GM12874 (cell line): Measurements from ENCODE around the gene TAF4.

Source experiments
- CTCF ChIP-seq: IDR thresholded peaks from 2 replicates; pipeline ENCODE4 v1.5.1; 2011; ENCODE audit warnings: low read depth, mild to moderate bottlenecking, control low read depth, low read length, moderate library complexity; ENCODE audit not compliant: insufficient read depth

Gene TAF4

DNA sequence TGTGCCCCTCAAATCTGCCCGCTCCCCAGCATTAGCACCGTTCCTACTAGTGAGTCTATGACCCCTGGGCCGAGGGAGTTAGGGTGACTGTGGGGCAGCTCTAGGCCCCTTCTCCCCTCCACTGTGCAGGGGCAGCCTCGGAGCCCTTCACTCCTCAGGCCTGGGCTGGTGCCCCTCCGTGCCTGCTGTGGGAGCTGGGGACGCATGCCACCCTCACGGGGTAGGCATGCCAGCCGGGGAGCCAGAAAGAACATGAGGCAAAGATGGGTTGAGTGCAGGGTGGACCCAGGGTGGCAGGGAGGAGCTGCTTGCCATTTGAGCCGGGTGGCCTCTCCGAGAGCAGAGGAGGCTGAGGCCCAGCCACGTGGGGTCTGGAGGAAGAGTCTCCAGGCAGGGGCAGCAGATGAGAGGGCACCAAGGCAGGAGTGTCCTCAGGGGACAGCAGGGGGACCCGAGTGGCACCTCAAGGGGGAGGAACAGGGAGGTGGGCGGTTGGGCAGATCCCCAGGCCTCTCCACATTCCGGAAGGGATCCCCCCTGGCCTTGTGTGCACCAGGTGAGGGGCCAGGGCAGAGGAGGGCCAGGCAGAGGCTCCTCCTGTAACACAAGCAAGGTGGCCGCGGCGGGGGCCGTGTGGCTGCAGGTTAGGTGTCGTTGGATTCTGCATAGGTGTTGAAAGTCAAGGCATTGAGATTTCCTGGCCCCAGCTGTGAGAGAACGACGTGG, 38.0 kb upstream of the TAF4 start:
- no peak for TF ChIP-seq CTCF

DNA sequence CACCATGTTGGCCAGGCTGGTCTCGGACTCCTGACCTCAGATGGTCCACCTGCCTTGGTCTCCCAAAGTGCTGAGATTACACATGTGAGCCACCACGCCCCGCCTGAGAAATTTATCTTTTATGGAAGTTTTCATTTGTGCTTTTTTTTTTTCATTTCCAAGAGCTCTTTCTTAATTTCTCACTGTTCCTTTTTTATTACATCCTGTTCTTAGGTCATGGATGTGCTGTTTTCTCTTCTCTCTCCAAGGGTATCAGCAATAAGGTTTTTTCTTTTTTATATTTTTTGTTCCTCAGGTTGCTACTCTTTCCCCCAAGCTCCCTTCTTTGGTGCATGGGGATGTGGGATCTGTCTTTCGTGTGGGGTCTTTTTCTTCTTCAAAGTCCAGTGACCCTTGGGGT, 35.4 kb upstream of the TAF4 start:
- no peak for TF ChIP-seq CTCF

DNA sequence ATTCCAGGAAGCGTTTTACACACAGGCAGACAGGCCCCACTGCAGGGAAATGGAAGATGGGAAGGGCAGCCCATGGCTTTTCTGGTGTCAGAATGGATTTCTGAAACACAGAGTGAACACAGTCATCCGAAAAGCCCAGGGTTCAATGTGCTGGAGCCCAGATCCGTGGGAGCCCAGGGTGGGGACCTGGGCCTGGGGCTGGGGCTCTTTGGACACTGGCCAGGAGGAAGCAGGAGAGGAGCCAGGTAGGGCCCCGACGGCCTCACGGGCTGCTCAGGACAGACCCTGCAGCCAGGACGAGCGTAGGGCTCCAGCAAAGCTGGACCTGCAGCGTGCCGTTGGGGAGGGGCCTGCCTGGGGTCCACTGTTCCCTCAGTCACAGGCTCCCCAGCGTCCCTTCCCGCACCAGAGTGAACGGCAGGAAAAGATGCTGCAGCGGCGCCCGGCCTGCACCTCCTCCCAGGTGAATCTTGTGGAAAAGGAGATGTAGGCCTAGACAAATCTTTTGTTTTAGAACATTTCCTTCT, 32.3 kb upstream of the TAF4 start:
- no peak for TF ChIP-seq CTCF

DNA sequence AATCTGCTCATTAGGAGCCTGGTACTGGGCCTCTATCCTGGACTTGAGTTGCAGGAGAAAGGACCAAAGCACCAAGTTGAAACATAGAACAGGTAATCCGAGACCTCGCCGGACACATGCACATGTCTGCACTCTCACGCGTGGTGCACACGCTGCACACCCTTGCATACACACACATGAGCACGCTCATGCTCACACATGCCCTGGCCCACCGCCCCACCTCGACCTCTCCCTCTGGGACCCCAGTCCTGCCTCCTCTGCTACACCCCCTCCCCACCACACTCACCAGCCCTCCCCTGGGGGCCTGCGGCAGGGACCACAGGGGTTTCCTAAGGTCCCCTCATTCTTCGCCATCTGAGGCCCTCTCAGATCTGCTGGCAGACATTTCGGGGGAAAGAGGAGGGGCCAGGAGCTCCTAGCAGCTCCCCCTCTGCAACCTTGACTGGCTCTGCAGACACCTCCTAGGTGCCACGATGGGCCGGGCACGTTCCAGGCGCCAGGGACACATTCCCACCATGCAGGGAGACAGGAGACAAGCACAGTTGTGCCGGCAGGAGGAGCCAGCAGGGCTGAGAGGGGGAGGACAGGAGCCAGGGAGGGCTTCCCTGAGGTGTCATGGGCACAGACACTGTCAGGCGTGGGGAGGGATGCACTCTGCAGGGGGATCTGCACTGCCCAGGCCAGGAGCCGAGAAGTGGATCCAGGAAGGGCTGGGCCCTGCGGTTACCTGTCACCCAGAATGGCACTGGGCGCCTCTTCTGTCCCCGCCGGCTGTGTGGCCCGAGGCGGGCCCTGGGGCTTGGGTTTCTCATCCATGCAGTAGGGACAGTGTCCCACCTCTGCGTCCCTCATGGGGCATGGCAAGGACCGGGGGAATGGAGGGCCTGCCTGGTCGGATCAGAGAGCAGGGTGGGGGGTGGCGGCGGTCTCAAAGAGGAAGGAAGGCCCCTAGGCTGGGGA, 31.0 kb upstream of the TAF4 start:
- no peak for TF ChIP-seq CTCF

- TF ChIP-seq CTCF = no peak
Observed at GRCh38 chr20:62089393-62089792, 23.7 kb upstream of the TAF4 start.

DNA sequence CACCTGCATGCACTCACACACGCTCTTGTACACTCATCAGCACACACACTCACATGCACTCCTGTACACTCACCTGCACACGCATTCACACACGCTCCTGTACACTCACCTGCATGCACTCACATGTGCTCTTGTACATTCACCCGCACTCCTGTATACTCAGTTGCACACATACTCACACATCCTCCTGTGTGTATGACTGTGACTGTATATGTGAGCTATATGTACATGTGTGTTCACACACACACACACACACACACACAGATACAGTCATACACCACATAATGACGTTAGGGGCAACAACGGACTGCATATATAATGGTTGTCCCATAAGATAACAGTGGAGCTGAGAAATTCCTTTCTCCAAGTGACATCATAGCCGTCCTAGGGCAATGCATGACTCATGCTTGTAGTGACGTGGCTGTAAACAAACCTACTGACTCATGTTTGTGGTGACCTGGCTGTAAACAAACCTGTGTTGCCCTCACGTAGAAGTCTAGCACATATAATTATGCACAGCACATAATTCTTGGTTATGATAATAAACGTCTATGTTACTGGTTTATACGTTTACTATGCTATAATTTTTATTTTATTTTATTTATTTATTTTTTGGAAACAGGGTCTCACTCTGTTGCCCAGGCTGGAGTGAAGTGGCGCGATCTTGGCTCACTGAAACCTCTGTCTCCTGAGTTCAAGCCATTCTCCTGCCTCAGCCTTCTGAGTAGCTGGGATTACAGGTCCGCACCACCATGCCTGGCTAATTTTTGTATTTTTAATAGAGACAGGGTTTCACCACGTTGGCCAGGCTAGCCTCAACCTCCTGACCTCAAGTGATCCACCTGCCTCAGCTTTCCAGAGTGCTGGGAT, 22.8 kb upstream of the TAF4 start:
- TF ChIP-seq CTCF = no peak
